Measurements from ENCODE around the gene COL23A1. TPM values are rescaled to one million over a fixed set of nuclear protein-coding genes. Genes with fewer than 3 reads are reported as not detected.

The COL23A1 gene
- total RNA-seq, 1 donor from 2014 or later = 2.9 TPM

GRCh38 chr5:178366998-178367735, 223.0 kb downstream of the COL23A1 start:
- Mint-ChIP-seq H3K36me3 (ENCODE audit: unreplicated experiment) (peaks cover 24% of the 10 kb centered on the region), H3K4me3 (ENCODE audit: unreplicated experiment) (peak overlapping the region; percentile 78), H3K4me1 (ENCODE audit: low read depth, unreplicated experiment) (peaks cover 32% of the 10 kb centered on the region), H3K27me3 (ENCODE audit: unreplicated experiment) (peaks cover 13% of the 10 kb centered on the region), H3K27ac (ENCODE audit: unreplicated experiment) (peak overlapping the region; percentile 91), H3K9me3 (ENCODE audit: unreplicated experiment) (peaks cover 12% of the 10 kb centered on the region)
- peak; percentile 69 for DNase-seq
- no peak for TF ChIP-seq CTCF (IDR thresholded peaks at IDR 0.05; ENCODE audit: partially characterized antibody, unreplicated experiment)

- Mint-ChIP-seq H3K4me3 (ENCODE audit: unreplicated experiment) (peak overlapping the region; percentile 78), H3K4me1 (ENCODE audit: low read depth, unreplicated experiment) (peaks cover 31% of the 10 kb centered on the region), H3K27me3 (ENCODE audit: unreplicated experiment) (peaks cover 13% of the 10 kb centered on the region), H3K27ac (ENCODE audit: unreplicated experiment) (peak overlapping the region; percentile 85), H3K9me3 (ENCODE audit: unreplicated experiment) (peaks cover 12% of the 10 kb centered on the region), H3K36me3 (ENCODE audit: unreplicated experiment) (peaks cover 24% of the 10 kb centered on the region)
- DNase-seq = no peak
- no peak for TF ChIP-seq CTCF (IDR thresholded peaks at IDR 0.05; ENCODE audit: partially characterized antibody, unreplicated experiment)
Measured at GRCh38 chr5:178365501-178366440, 224.4 kb downstream of the COL23A1 start.

- Mint-ChIP-seq H3K9me3 (ENCODE audit: unreplicated experiment) (peaks cover 10% of the 10 kb centered on the region), H3K27ac (ENCODE audit: unreplicated experiment) (no peak overlapping the region), H3K4me1 (ENCODE audit: low read depth, unreplicated experiment) (peaks cover 43% of the 10 kb centered on the region), H3K4me3 (ENCODE audit: unreplicated experiment) (no peak overlapping the region), H3K36me3 (ENCODE audit: unreplicated experiment) (peaks cover 12% of the 10 kb centered on the region), H3K27me3 (ENCODE audit: unreplicated experiment) (peaks cover 12% of the 10 kb centered on the region)
- DNase-seq = no peak
- no peak for TF ChIP-seq CTCF (IDR thresholded peaks at IDR 0.05; ENCODE audit: partially characterized antibody, unreplicated experiment)
Measured at GRCh38 chr5:178364326-178364675, 225.9 kb downstream of the COL23A1 start.

GRCh38 chr5:178363501-178364325, 226.5 kb downstream of the COL23A1 start:
- no peak for DNase-seq
- no peak overlapping the region for H3K27ac Mint-ChIP-seq (ENCODE audit: unreplicated experiment)
- peaks cover 10% of the 10 kb centered on the region for H3K9me3 Mint-ChIP-seq (ENCODE audit: unreplicated experiment)
- peaks cover 11% of the 10 kb centered on the region for H3K36me3 Mint-ChIP-seq (ENCODE audit: unreplicated experiment)
- no peak overlapping the region for H3K4me3 Mint-ChIP-seq (ENCODE audit: unreplicated experiment)
- H3K4me1 Mint-ChIP-seq (ENCODE audit: low read depth, unreplicated experiment) = peaks cover 46% of the 10 kb centered on the region
- H3K27me3 Mint-ChIP-seq (ENCODE audit: unreplicated experiment) = peaks cover 12% of the 10 kb centered on the region
- TF ChIP-seq CTCF (IDR thresholded peaks at IDR 0.05; ENCODE audit: partially characterized antibody, unreplicated experiment) = no peak

All from glutamatergic neuron (in vitro differentiated cells).